T-cell (primary cell): Measurements from ENCODE around the gene PPP1R9B. TPM values are rescaled to one million over a fixed set of nuclear protein-coding genes. Genes with fewer than 3 reads are reported as not detected.

Experiments
- ATAC-seq, 4 experiments: fragments of 200-7000 bp in 3 of 4; fragments of 150-1000 bp in 1 of 4; cut with Tn5 transposase; replicated peaks in 1 of 4; 1 replicate in 3 of 4; 2 replicates in 1 of 4; pipeline ENCODE4 v1.10.0; 2021; ENCODE audit warnings: moderate library complexity in 3 of 4, mild to moderate bottlenecking in 2 of 4, moderate number of reproducible peaks in 1 of 4
- CTCF ChIA-PET, 2 donors: fragments of 300-600 bp; sonication (Branson Sonifier 250); formaldehyde crosslinking; loops; one replicate each; lab custom pipeline; 2022; ENCODE audit warnings: antibody characterized with exemption in 2 of 2; lab: Charles Lee
- POLR2A ChIA-PET, 2 donors: fragments of 300-600 bp; sonication (Branson Sonifier 250); formaldehyde crosslinking; loops; one replicate each; lab custom pipeline; 2022; ENCODE audit warnings: antibody characterized with exemption in 2 of 2; lab: Charles Lee
- DNase-seq, 35 experiments: peaks; one replicate each; pipeline versions ENCODE4 v3.0.0 to v3.0.0-alpha.2; 2013 to 2023
- H3K27ac ChIP-seq: one replicate; pipeline ENCODE4 v1.5.1; 2013; ENCODE audit warnings: low read length
- H3K27me3 ChIP-seq, 2 experiments: replicated peaks in 1 of 2; 1 replicate in 1 of 2; 2 replicates in 1 of 2; pipeline versions ENCODE4 v1.6.1 to v1.7.0; 2013; ENCODE audit warnings: low read length in 1 of 2, mixed read lengths in 1 of 2; ENCODE audit not compliant: control insufficient read depth in 2 of 2, insufficient read depth in 2 of 2; ENCODE audit errors: extremely low read depth in 1 of 2
- H3K36me3 ChIP-seq, 2 donors: 1 replicate in 1 of 2; 2 replicates in 1 of 2; pipeline versions ENCODE4 v1.6.1 to v1.7.0; 2013; ENCODE audit warnings: low read length in 1 of 2; ENCODE audit not compliant: control insufficient read depth in 2 of 2, insufficient read depth in 1 of 2; ENCODE audit errors: extremely low read depth in 1 of 2
- H3K4me1 ChIP-seq, 2 experiments: 1 replicate in 1 of 2; 2 replicates in 1 of 2; pipeline versions ENCODE4 v1.6.1 to v1.7.0; 2013; ENCODE audit warnings: low read length in 2 of 2, mixed read lengths in 1 of 2; ENCODE audit not compliant: insufficient read depth in 2 of 2, control insufficient read depth in 1 of 2; ENCODE audit errors: extremely low read depth in 1 of 2
- H3K4me3 ChIP-seq, 2 donors: 1 replicate in 1 of 2; 2 replicates in 1 of 2; pipeline versions ENCODE4 v1.5.1 to v1.7.0; 2013; ENCODE audit warnings: mild to moderate bottlenecking in 2 of 2, low read length in 1 of 2, moderate library complexity in 1 of 2; ENCODE audit not compliant: control insufficient read depth in 1 of 2; ENCODE audit errors: extremely low read depth in 1 of 2
- H3K9me3 ChIP-seq: 2 replicates; pipeline ENCODE4 v1.7.0; 2013
- H3K27ac Mint-ChIP-seq, 2 donors: one replicate each; pipeline ENCODE4 v1.8.0; 2020 to 2021; ENCODE audit warnings: mild to moderate bottlenecking in 2 of 2, mixed read lengths in 2 of 2
- H3K27me3 Mint-ChIP-seq, 2 donors: one replicate each; pipeline ENCODE4 v1.8.0; 2021 to 2022; ENCODE audit warnings: mixed read lengths in 2 of 2
- H3K36me3 Mint-ChIP-seq: one replicate; pipeline ENCODE4 v1.8.0; 2021; ENCODE audit warnings: mixed read lengths
- H3K4me1 Mint-ChIP-seq, 3 donors: one replicate each; pipeline ENCODE4 v1.8.0; 2020 to 2022; ENCODE audit warnings: mixed read lengths in 3 of 3, mild to moderate bottlenecking in 1 of 3
- H3K4me3 Mint-ChIP-seq, 3 donors: one replicate each; pipeline ENCODE4 v1.8.0; 2020 to 2022; ENCODE audit warnings: mild to moderate bottlenecking in 3 of 3, mixed read lengths in 3 of 3, moderate library complexity in 3 of 3
- H3K9me3 Mint-ChIP-seq, 3 donors: one replicate each; pipeline ENCODE4 v1.8.0; 2020 to 2022; ENCODE audit warnings: mixed read lengths in 3 of 3
- WGBS: methylation state at CpG from one replicate; pipeline ENCODE4 v1.1.5; 2013; ENCODE audit warnings: missing lambda C conversion rate; ENCODE audit not compliant: insufficient coverage; 5-methylcytosine and 5-hydroxymethylcytosine counted together
- total RNA-seq, 35 experiments: library from RNA in 6 of 35; stranded (reverse) in 6 of 35; fragments of 120-200 nt in 1 of 35; gene quantifications; one replicate each; pipeline versions ENCODE4 v1.2.1 to v1.2.4 and lab custom pipeline; 2013 to 2026

PPP1R9B gene
- total RNA-seq, 5 donors from 2014 or later (not counting 1 experiment from before 2014, with no cell fraction given): 69.5 to 95.9 (median 91.3) TPM

DNA sequence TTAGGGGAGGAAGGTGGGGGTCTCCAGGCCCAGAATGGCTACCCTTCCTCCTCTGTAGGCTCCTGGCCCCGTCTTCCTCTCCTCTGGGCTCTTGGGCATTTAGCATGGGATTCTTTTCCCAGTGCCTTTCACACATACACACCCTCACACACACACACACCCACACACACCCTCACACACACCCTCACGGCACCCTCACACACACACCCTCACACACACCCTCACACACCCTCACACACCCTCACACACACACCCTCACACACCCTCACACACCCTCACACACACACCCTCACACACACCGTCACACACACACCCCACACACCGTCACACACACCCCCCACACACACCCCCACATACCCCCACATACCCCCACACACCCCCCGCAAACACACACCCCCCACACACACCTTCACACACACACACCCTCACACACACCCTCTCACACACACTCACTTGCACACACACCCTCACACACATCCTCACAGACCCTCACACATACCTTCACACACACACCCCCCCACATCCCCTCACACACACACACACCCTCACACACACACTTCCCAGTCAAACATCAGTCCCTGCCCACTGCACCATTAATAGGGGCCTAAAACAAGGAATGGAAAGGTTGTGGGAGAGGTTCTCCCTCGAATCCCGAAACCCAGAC, 16.2 kb upstream of the PPP1R9B start:
- ChIA-PET POLR2A (interaction anchor here in 1 of 2 donors (0.7 kb wide), 1 partner anchor 33 kb away, joined by 3 read pairs; no protein-coding TSS in a partner anchor), CTCF (interaction anchor here in 1 of 2 donors (1.5 kb wide), 1 partner anchor 26 kb away, joined by 3 read pairs; no protein-coding TSS in a partner anchor)
- Mint-ChIP-seq H3K4me3 (no peak overlapping the region), H3K9me3 (no peaks in the 10 kb centered on the region), H3K36me3 (no peaks in the 10 kb centered on the region), H3K27ac (no peak overlapping the region), H3K4me1 (peaks cover 23 to 31% (median 29%) of the 10 kb centered on the region in 3 donors), H3K27me3 (no peaks in the 10 kb centered on the region)
- Histone ChIP-seq H3K9me3 (no peaks in the 10 kb centered on the region), H3K36me3 (no peaks in the 10 kb centered on the region), H3K4me1 (peaks cover 13 to 26% of the 10 kb centered on the region in 2 experiments), H3K4me3 (no peak overlapping the region), H3K27ac (no peak overlapping the region), H3K27me3 (peaks cover 0 to 21% of the 10 kb centered on the region in 2 experiments)
- ATAC-seq: no peak
- DNase-seq: no peak
- 70% methylated on average over 2 of the region's 7 CpGs for WGBS

DNA sequence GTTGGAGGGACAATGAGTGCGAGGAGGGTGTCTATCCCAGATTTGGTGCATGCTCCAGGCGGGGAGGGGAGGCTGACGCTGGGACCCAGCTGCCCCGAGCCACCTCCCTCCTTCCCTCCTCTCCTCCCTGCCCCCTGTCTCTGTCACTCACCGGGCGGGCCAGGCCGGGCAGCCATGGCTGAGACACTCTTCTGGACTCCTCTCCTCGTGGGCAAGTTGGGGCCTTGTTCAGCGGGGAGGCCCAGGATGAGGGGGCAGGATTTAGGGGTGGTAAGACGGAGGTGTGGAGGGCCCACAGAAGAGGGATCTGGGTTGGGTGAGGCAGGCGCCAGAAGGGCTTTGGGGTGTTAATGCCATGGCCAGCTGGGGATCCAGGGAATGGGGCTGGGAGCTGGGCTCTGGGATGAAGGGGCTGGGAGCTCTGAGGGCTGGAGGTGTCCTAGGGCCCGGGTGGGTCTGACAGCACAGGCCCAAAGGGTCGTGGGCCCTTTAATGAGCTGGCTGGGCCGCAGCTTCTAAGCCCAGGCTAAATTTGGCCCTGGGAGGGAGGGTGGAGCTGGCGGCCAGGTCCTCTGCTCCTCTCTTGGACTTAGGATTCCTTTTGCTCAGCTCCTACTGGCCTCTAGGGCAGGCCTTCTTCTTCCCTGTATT, 15.5 kb upstream of the PPP1R9B start, which contains the start of gene SGCA:
SGCA (plus strand) TSS at position 139 of the 651 bp plus-strand sequence; CDS start at position 175, 36 bp downstream.
- no peak within 1 kb of the TSS for H3K4me3 Mint-ChIP-seq
- H3K36me3 Mint-ChIP-seq: no peaks in the 10 kb centered on the region
- ChIA-PET POLR2A (interaction anchor here in 1 of 2 donors (0.7 kb wide), 1 partner anchor 34 kb away, joined by 3 read pairs; no protein-coding TSS in a partner anchor), CTCF (interaction anchor here in 1 of 2 donors (1.5 kb wide), 1 partner anchor 26 kb away, joined by 3 read pairs; no protein-coding TSS in a partner anchor)
- WGBS: 63% methylated on average over 8 of the region's 15 CpGs
- Histone ChIP-seq H3K27ac (no peak within 1 kb of the TSS), H3K9me3 (no peaks in the 10 kb centered on the region), H3K4me1 (peaks cover 14 to 31% of the 10 kb centered on the region in 2 experiments), H3K27me3 (peaks cover 0 to 21% of the 10 kb centered on the region in 2 experiments), H3K4me3 (no peak within 1 kb of the TSS), H3K36me3 (no peaks in the 10 kb centered on the region)
- no peak within 1 kb of the TSS for H3K27ac Mint-ChIP-seq
- no peaks in the 10 kb centered on the region for H3K9me3 Mint-ChIP-seq
- no peak for ATAC-seq
- no peaks in the 10 kb centered on the region for H3K27me3 Mint-ChIP-seq
- H3K4me1 Mint-ChIP-seq: peaks cover 26 to 38% (median 33%) of the 10 kb centered on the region in 3 donors
- DNase-seq: no peak

GRCh38 chr17:50165466-50165865, 15.0 kb upstream of the PPP1R9B start:
- ChIA-PET POLR2A (no interaction called here), CTCF (no interaction called here)
- peaks cover 14 to 35% of the 10 kb centered on the region in 2 experiments for H3K4me1 ChIP-seq

GRCh38 chr17:50165066-50165465, 14.6 kb upstream of the PPP1R9B start:
- peaks cover 29 to 41% (median 36%) of the 10 kb centered on the region in 3 donors for H3K4me1 Mint-ChIP-seq
- no peaks in the 10 kb centered on the region for H3K9me3 Mint-ChIP-seq
- no peak overlapping the region for H3K27ac Mint-ChIP-seq
- no peak overlapping the region for H3K4me3 Mint-ChIP-seq
- H3K27me3 Mint-ChIP-seq: no peaks in the 10 kb centered on the region
- no peak overlapping the region for H3K4me3 ChIP-seq
- no peaks in the 10 kb centered on the region for H3K36me3 ChIP-seq
- DNase-seq: no peak
- H3K36me3 Mint-ChIP-seq: no peaks in the 10 kb centered on the region
- H3K27ac ChIP-seq: no peak overlapping the region
- peaks cover 0 to 21% of the 10 kb centered on the region in 2 experiments for H3K27me3 ChIP-seq
- POLR2A ChIA-PET: no interaction called here
- WGBS: 94% methylated on average over 8 of the region's 9 CpGs
- H3K4me1 ChIP-seq: peaks cover 14 to 35% of the 10 kb centered on the region in 2 experiments
- CTCF ChIA-PET: no interaction called here
- no peaks in the 10 kb centered on the region for H3K9me3 ChIP-seq
- no peak for ATAC-seq

More at GRCh38 chr17:50165466-50165865, 15.0 kb upstream of the PPP1R9B start:
- ATAC-seq (no peak), DNase-seq (no peak)
- WGBS: 92% methylated on average over 3 of the region's 3 CpGs
- no peaks in the 10 kb centered on the region for H3K36me3 ChIP-seq
- H3K27me3 Mint-ChIP-seq: no peaks in the 10 kb centered on the region
- no peak overlapping the region for H3K27ac Mint-ChIP-seq
- no peak overlapping the region for H3K27ac ChIP-seq
- H3K4me3 Mint-ChIP-seq: no peak overlapping the region
- no peaks in the 10 kb centered on the region for H3K9me3 Mint-ChIP-seq
- no peaks in the 10 kb centered on the region for H3K9me3 ChIP-seq
- no peak overlapping the region for H3K4me3 ChIP-seq
- no peaks in the 10 kb centered on the region for H3K36me3 Mint-ChIP-seq
- peaks cover 29 to 41% (median 36%) of the 10 kb centered on the region in 3 donors for H3K4me1 Mint-ChIP-seq
- H3K27me3 ChIP-seq: peaks cover 0 to 21% of the 10 kb centered on the region in 2 experiments

DNA sequence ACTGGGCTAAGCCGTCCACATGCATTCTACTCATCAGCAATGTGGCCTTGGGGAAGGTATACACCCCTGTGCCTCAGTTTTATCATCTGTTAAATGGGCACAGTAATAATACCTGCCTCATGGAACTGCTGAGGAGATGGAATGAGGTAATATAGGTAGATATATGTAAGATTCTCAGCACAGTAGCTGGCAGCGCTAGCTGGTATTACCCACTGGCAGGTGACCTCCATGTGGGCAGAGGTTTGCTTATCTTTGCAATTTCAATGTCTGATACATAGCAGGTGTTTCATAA, 14.2 kb upstream of the PPP1R9B start:
- Histone ChIP-seq H3K9me3 (no peaks in the 10 kb centered on the region), H3K27me3 (peaks cover 0 to 21% of the 10 kb centered on the region in 2 experiments), H3K4me3 (no peak overlapping the region), H3K4me1 (peaks cover 14 to 35% of the 10 kb centered on the region in 2 experiments), H3K36me3 (no peaks in the 10 kb centered on the region), H3K27ac (no peak overlapping the region)
- Mint-ChIP-seq H3K36me3 (no peaks in the 10 kb centered on the region), H3K27ac (no peak overlapping the region), H3K27me3 (no peaks in the 10 kb centered on the region), H3K4me1 (peaks cover 29 to 41% (median 36%) of the 10 kb centered on the region in 3 donors), H3K4me3 (no peak overlapping the region), H3K9me3 (no peaks in the 10 kb centered on the region)
- WGBS: 75% methylated on average over 1 of the region's 2 CpGs
- DNase-seq (no peak), ATAC-seq (no peak)
- ChIA-PET CTCF (no interaction called here), POLR2A (no interaction called here)

- ATAC-seq: no peak
- peaks cover 14 to 29% of the 10 kb centered on the region in 2 experiments for H3K4me1 ChIP-seq
- no peaks in the 10 kb centered on the region for H3K9me3 Mint-ChIP-seq
These were observed 13.6 kb upstream of the PPP1R9B start for GRCh38 chr17:50163843-50164696.

More at GRCh38 chr17:50163843-50164696, 13.6 kb upstream of the PPP1R9B start:
- Mint-ChIP-seq H3K36me3 (no peaks in the 10 kb centered on the region), H3K4me1 (peaks cover 24 to 35% (median 30%) of the 10 kb centered on the region in 3 donors), H3K27ac (no peak overlapping the region), H3K27me3 (no peaks in the 10 kb centered on the region), H3K4me3 (no peak overlapping the region)
- DNase-seq: no peak
- POLR2A ChIA-PET: no interaction called here
- H3K36me3 ChIP-seq: no peaks in the 10 kb centered on the region
- peaks cover 0 to 20% of the 10 kb centered on the region in 2 experiments for H3K27me3 ChIP-seq
- 94% methylated on average over 6 of the region's 11 CpGs for WGBS
- H3K27ac ChIP-seq: no peak overlapping the region
- no peaks in the 10 kb centered on the region for H3K9me3 ChIP-seq
- no peak overlapping the region for H3K4me3 ChIP-seq
- CTCF ChIA-PET: interaction anchor here in 1 of 2 donors (0.6 to 1.5 kb wide), 4 partner anchors 12 to 144 kb away, joined by 3 to 5 read pairs (median 4); no protein-coding TSS in a partner anchor
